ENCODE data around the gene SLBP.

Gene SLBP

GRCh38 chr4:1720163-1720983 is 8.3 kb upstream of the SLBP start:
- Histone ChIP-seq H3K4me3 (ENCODE audit: low read length in 2 of 2) (peak overlapping the region; percentile 86 to 96), H3K9me3 (ENCODE audit: control insufficient read depth in 2 of 2, low read length in 2 of 2) (no peaks in the 10 kb centered on the region), H3K36me3 (ENCODE audit: control insufficient read depth in 2 of 2, insufficient read depth in 2 of 2, low read length in 2 of 2) (peaks cover 12 to 23% of the 10 kb centered on the region in 2 donors), H3K27ac (ENCODE audit: low read depth in 2 of 2, low read length in 2 of 2) (peak overlapping the region; percentile 92 to 96), H3K4me1 (ENCODE audit: control insufficient read depth in 2 of 2, insufficient read depth in 2 of 2, low read length in 2 of 2) (peaks cover 20 to 33% of the 10 kb centered on the region in 2 donors), H3K9ac (ENCODE audit: low read depth in 1 of 2, low read length in 2 of 2) (peak overlapping the region; percentile 88 to 93), H3K27me3 (ENCODE audit: control insufficient read depth in 2 of 2, insufficient read depth in 2 of 2, low read length in 2 of 2) (no peaks in the 10 kb centered on the region)

GRCh38 chr4:1718095-1718850 is 6.2 kb upstream of the SLBP start:
- H3K9ac ChIP-seq (ENCODE audit: low read depth in 1 of 2, low read length in 2 of 2) = no peak overlapping the region
- H3K36me3 ChIP-seq (ENCODE audit: control insufficient read depth in 2 of 2, insufficient read depth in 2 of 2, low read length in 2 of 2) = peaks cover 12 to 24% of the 10 kb centered on the region in 2 donors
- H3K27me3 ChIP-seq (ENCODE audit: control insufficient read depth in 2 of 2, insufficient read depth in 2 of 2, low read length in 2 of 2) = no peaks in the 10 kb centered on the region
- H3K4me1 ChIP-seq (ENCODE audit: control insufficient read depth in 2 of 2, insufficient read depth in 2 of 2, low read length in 2 of 2) = peaks cover 34 to 53% of the 10 kb centered on the region in 2 donors
- no peak overlapping the region for H3K4me3 ChIP-seq (ENCODE audit: low read length in 2 of 2)
- H3K27ac ChIP-seq (ENCODE audit: low read depth in 2 of 2, low read length in 2 of 2) = no peak overlapping the region
- no peaks in the 10 kb centered on the region for H3K9me3 ChIP-seq (ENCODE audit: control insufficient read depth in 2 of 2, low read length in 2 of 2)

GRCh38 chr4:1717129-1718094 is 5.3 kb upstream of the SLBP start:
- Histone ChIP-seq H3K27me3 (ENCODE audit: control insufficient read depth in 2 of 2, insufficient read depth in 2 of 2, low read length in 2 of 2) (no peaks in the 10 kb centered on the region), H3K36me3 (ENCODE audit: control insufficient read depth in 2 of 2, insufficient read depth in 2 of 2, low read length in 2 of 2) (peaks cover 12 to 24% of the 10 kb centered on the region in 2 donors), H3K9me3 (ENCODE audit: control insufficient read depth in 2 of 2, low read length in 2 of 2) (no peaks in the 10 kb centered on the region), H3K4me1 (ENCODE audit: control insufficient read depth in 2 of 2, insufficient read depth in 2 of 2, low read length in 2 of 2) (peaks cover 36 to 48% of the 10 kb centered on the region in 2 donors), H3K9ac (ENCODE audit: low read depth in 1 of 2, low read length in 2 of 2) (no peak overlapping the region), H3K4me3 (ENCODE audit: low read length in 2 of 2) (no peak overlapping the region), H3K27ac (ENCODE audit: low read depth in 2 of 2, low read length in 2 of 2) (no peak overlapping the region)

GRCh38 chr4:1716065-1716945 is 4.2 kb upstream of the SLBP start:
- Histone ChIP-seq H3K27ac (ENCODE audit: low read depth in 2 of 2, low read length in 2 of 2) (no peak overlapping the region), H3K4me1 (ENCODE audit: control insufficient read depth in 2 of 2, insufficient read depth in 2 of 2, low read length in 2 of 2) (peaks cover 29 to 43% of the 10 kb centered on the region in 2 donors), H3K27me3 (ENCODE audit: control insufficient read depth in 2 of 2, insufficient read depth in 2 of 2, low read length in 2 of 2) (no peaks in the 10 kb centered on the region), H3K9me3 (ENCODE audit: control insufficient read depth in 2 of 2, low read length in 2 of 2) (no peaks in the 10 kb centered on the region), H3K36me3 (ENCODE audit: control insufficient read depth in 2 of 2, insufficient read depth in 2 of 2, low read length in 2 of 2) (peaks cover 12 to 24% of the 10 kb centered on the region in 2 donors), H3K4me3 (ENCODE audit: low read length in 2 of 2) (no peak overlapping the region), H3K9ac (ENCODE audit: low read depth in 1 of 2, low read length in 2 of 2) (no peak overlapping the region)

- Histone ChIP-seq H3K9me3 (ENCODE audit: control insufficient read depth in 2 of 2, low read length in 2 of 2) (no peaks in the 10 kb centered on the region), H3K4me1 (ENCODE audit: control insufficient read depth in 2 of 2, insufficient read depth in 2 of 2, low read length in 2 of 2) (peaks cover 32 to 46% of the 10 kb centered on the region in 2 donors), H3K4me3 (ENCODE audit: low read length in 2 of 2) (peak overlapping the region in 1 of 2 donors; percentile 5), H3K36me3 (ENCODE audit: control insufficient read depth in 2 of 2, insufficient read depth in 2 of 2, low read length in 2 of 2) (peaks cover 12 to 24% of the 10 kb centered on the region in 2 donors), H3K27me3 (ENCODE audit: control insufficient read depth in 2 of 2, insufficient read depth in 2 of 2, low read length in 2 of 2) (no peaks in the 10 kb centered on the region), H3K9ac (ENCODE audit: low read depth in 1 of 2, low read length in 2 of 2) (no peak overlapping the region), H3K27ac (ENCODE audit: low read depth in 2 of 2, low read length in 2 of 2) (peak overlapping the region in 1 of 2 donors; percentile 67)
Measured at GRCh38 chr4:1715002-1715758, 3.1 kb upstream of the SLBP start.

GRCh38 chr4:1714303-1715001 is 2.3 kb upstream of the SLBP start:
- peak overlapping the region in 1 of 2 donors; percentile 67 for H3K27ac ChIP-seq (ENCODE audit: low read depth in 2 of 2, low read length in 2 of 2)

GRCh38 chr4:1713003-1713851 is 1.1 kb upstream of the SLBP start:
- Histone ChIP-seq H3K36me3 (ENCODE audit: control insufficient read depth in 2 of 2, insufficient read depth in 2 of 2, low read length in 2 of 2) (peaks cover 10 to 21% of the 10 kb centered on the region in 2 donors), H3K27me3 (ENCODE audit: control insufficient read depth in 2 of 2, insufficient read depth in 2 of 2, low read length in 2 of 2) (no peaks in the 10 kb centered on the region), H3K27ac (ENCODE audit: low read depth in 2 of 2, low read length in 2 of 2) (peak overlapping the region; percentile 98 to 99), H3K4me1 (ENCODE audit: control insufficient read depth in 2 of 2, insufficient read depth in 2 of 2, low read length in 2 of 2) (peaks cover 23 to 31% of the 10 kb centered on the region in 2 donors), H3K9ac (ENCODE audit: low read depth in 1 of 2, low read length in 2 of 2) (peak overlapping the region; percentile 90 to 92), H3K9me3 (ENCODE audit: control insufficient read depth in 2 of 2, low read length in 2 of 2) (no peaks in the 10 kb centered on the region), H3K4me3 (ENCODE audit: low read length in 2 of 2) (peak overlapping the region; percentile 67 to 96)

More at GRCh38 chr4:1714303-1715001, 2.3 kb upstream of the SLBP start:
- Histone ChIP-seq H3K4me1 (ENCODE audit: control insufficient read depth in 2 of 2, insufficient read depth in 2 of 2, low read length in 2 of 2) (peaks cover 25 to 39% of the 10 kb centered on the region in 2 donors), H3K9me3 (ENCODE audit: control insufficient read depth in 2 of 2, low read length in 2 of 2) (no peaks in the 10 kb centered on the region), H3K4me3 (ENCODE audit: low read length in 2 of 2) (no peak overlapping the region), H3K27me3 (ENCODE audit: control insufficient read depth in 2 of 2, insufficient read depth in 2 of 2, low read length in 2 of 2) (no peaks in the 10 kb centered on the region), H3K36me3 (ENCODE audit: control insufficient read depth in 2 of 2, insufficient read depth in 2 of 2, low read length in 2 of 2) (peaks cover 12 to 24% of the 10 kb centered on the region in 2 donors), H3K9ac (ENCODE audit: low read depth in 1 of 2, low read length in 2 of 2) (no peak overlapping the region)

Measured in mucosa of rectum (tissue), 2 donors.